ENCODE results near the gene COMT.

COMT gene

DNA sequence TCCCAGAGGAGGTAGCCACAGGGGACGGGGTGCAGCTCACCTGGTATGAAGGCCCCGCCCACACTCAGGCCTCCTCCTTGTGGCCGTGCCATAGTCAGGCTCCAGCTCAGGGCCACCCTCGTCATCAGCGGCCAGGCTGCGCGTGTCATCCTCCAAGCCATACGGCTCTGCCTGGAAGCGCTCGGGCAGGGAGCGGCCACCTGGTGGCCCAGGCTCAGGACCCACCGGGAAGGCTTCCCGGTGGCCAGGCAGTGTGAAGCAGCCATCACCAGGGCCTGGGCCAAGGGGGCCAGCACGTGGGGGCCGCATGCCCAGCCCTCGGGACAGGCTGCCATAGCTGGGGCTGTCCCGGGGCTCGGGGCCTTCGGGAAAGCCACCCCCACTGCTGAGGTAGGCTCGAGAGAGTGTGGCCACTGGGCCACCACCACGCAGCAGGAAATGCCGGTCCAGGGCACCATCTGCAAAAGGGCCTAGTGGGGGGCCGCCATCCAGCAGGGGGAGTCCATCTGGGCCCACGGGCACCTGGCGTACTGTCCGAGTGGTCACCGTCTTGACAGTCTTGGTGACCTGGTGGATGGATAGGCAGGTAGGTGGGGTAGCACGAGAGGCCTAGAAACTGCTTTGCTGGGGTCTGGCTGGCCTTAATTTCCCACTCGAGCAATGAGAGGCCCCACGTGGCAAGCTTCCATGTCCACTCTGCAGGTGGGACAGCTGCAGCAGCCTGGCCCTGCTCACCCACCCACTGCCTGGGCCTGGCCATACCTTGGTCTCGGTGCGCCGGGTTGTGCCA is 39.8 kb downstream of the COMT start:
- H3K27ac ChIP-seq (ENCODE audit: low read depth, low read length): no peak overlapping the region
- H3K4me3 ChIP-seq (ENCODE audit: low read depth, low read length): no peak overlapping the region
- no peaks in the 10 kb centered on the region for H3K9me3 ChIP-seq (ENCODE audit: control insufficient read depth, insufficient read depth, low read length)
- H3K36me3 ChIP-seq (ENCODE audit: control insufficient read depth, insufficient read depth, low read length): peaks cover 40% of the 10 kb centered on the region
- H3K9ac ChIP-seq (ENCODE audit: low read depth, low read length): no peak overlapping the region
- H3K4me1 ChIP-seq (ENCODE audit: control insufficient read depth, insufficient read depth, low read length): peaks cover 5% of the 10 kb centered on the region; the same call in 1 of the 2 replicates
- H3K27me3 ChIP-seq (ENCODE audit: control insufficient read depth, insufficient read depth, low read length): no peaks in the 10 kb centered on the region

DNA sequence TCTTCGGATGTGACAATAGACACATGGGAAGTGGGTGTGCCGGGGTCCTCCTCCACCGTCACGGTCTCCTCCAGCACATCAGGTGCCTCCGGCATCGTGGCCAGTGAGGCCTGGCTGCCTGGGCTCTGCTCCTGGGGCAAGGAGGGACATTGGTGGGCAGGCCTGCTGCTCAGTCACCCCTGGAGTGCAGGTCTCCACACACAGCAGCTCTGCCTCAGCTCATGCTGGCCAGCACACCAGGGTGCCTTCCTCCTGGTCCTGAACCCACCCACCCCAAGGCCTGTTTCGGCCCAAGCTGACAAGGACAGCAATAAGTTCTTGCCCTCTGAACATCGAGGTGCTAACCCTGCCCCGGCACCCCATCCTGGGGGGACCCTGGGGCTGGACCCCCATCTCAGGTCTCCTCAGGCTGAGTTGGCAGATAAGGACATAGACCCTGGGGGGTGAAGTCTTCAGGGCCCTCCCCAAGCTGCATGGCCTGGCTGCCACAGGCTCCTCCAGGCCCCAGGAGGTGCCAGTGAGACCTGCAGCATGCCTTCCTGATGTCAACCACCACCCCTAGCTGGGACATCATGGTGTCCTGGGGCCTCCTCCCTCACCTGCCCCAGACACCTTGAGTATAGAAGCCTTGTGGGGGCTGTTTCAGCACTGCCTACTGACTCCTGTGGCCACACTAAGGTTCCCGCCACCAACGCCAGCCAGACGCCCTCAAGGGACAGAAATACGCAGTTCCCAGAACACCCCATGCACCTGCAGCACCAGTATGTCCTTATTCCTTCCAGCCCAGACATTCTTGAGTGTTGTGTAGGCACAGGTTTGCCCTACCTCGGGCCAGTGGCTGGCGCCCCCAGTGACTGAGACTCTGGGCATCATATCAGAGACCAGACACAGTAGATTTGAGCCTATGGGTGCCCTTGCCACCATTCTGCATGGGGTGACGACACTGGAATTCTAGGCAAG is 40.7 kb downstream of the COMT start:
- no peak overlapping the region for H3K27ac ChIP-seq (ENCODE audit: low read depth, low read length)
- peaks cover 5% of the 10 kb centered on the region; the same call in 1 of the 2 replicates for H3K4me1 ChIP-seq (ENCODE audit: control insufficient read depth, insufficient read depth, low read length)
- H3K27me3 ChIP-seq (ENCODE audit: control insufficient read depth, insufficient read depth, low read length): no peaks in the 10 kb centered on the region
- H3K36me3 ChIP-seq (ENCODE audit: control insufficient read depth, insufficient read depth, low read length): peaks cover 40% of the 10 kb centered on the region
- no peak overlapping the region for H3K9ac ChIP-seq (ENCODE audit: low read depth, low read length)
- no peak overlapping the region for H3K4me3 ChIP-seq (ENCODE audit: low read depth, low read length)
- H3K9me3 ChIP-seq (ENCODE audit: control insufficient read depth, insufficient read depth, low read length): no peaks in the 10 kb centered on the region

DNA sequence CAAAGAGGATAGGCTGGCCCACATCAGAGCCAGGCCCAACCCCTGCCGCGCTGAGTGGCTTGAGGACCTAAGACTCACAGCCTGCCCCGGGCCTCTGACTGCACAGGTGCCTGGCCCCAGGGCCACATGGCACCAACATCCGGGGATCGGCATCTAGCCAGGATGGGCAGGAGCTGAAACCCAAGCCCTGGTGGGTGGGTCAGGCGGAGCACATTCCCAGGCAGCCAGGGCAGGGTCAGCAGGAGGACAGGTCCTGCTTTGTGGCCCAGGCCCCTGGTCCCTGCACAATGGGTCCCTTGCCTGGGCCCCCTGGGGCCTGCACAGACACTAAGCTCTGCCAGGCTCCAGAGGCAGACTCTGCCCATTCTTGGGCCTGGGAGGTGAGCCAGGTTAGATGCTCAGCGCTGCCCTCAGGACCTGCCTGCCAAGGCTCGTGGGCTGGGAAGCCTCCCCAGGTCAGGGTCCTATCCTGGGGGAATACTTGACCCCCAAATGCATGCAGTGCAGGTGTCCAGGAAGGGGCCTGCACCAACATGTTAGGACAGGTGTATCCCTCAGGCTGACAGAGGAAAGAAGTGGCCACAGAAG is 41.5 kb downstream of the COMT start:
- no peaks in the 10 kb centered on the region for H3K9me3 ChIP-seq (ENCODE audit: control insufficient read depth, insufficient read depth, low read length)
- H3K9ac ChIP-seq (ENCODE audit: low read depth, low read length): no peak overlapping the region

DNA sequence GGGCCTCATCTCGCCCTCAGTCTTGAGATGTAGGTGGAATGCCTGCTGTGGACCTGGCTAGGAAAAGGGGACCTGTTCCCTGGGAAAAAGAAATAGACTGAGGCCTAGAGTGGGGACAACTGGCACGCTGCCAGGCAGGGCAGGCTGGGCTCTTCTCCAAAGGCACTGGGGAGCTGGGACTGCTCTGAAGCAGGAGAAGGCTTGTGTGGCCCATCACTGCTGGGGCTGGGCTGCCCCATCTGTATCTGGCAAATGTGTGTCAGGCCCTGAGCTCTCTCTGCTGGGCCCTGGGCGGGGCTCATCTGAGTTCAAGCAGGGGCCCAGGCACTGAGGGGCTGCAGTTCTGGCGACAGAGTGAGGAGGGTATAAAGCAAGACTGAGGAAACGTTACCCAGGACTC is 42.2 kb downstream of the COMT start:
- peaks cover 26% of the 10 kb centered on the region for H3K36me3 ChIP-seq (ENCODE audit: control insufficient read depth, insufficient read depth, low read length)
- H3K27me3 ChIP-seq (ENCODE audit: control insufficient read depth, insufficient read depth, low read length): no peaks in the 10 kb centered on the region
- no peaks in the 10 kb centered on the region for H3K9me3 ChIP-seq (ENCODE audit: control insufficient read depth, insufficient read depth, low read length)
- H3K4me3 ChIP-seq (ENCODE audit: low read depth, low read length): no peak overlapping the region
- H3K9ac ChIP-seq (ENCODE audit: low read depth, low read length): no peak overlapping the region
- H3K4me1 ChIP-seq (ENCODE audit: control insufficient read depth, insufficient read depth, low read length): peaks cover 8% of the 10 kb centered on the region; the same call in 1 of the 2 replicates
- peak overlapping the region; percentile 10 for H3K27ac ChIP-seq (ENCODE audit: low read depth, low read length)

More for the DNA sequence above, 41.5 kb downstream of the COMT start:
- Histone ChIP-seq H3K27ac (ENCODE audit: low read depth, low read length) (no peak overlapping the region), H3K36me3 (ENCODE audit: control insufficient read depth, insufficient read depth, low read length) (peaks cover 33% of the 10 kb centered on the region), H3K4me1 (ENCODE audit: control insufficient read depth, insufficient read depth, low read length) (peaks cover 8% of the 10 kb centered on the region; the same call in 1 of the 2 replicates), H3K4me3 (ENCODE audit: low read depth, low read length) (no peak overlapping the region), H3K27me3 (ENCODE audit: control insufficient read depth, insufficient read depth, low read length) (no peaks in the 10 kb centered on the region)

DNA sequence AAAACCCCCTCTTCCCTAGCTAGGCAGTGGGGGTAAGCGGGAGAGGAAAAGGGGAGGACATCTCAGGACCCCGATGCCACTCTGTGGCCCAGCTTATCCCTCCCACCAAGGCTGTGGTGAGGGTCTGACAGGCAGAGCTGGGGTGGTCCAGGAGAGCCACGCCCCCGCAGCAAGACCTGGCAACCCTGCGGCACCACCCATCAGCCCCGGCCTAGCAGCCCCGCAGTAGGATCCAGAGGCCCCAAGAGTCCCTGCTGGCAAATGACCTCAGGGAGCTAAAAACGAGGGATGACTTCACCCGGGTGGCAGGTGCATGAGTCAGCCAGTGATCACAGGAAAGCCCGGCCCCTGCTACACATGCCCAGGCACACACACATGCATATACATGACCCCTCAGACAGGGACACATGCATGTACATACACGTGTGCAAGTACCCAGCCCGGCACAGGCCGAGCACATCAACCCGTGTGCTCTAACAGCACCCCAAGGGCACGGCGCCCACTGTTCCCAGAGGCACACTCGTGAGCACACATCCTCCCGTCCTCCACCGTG is 42.7 kb downstream of the COMT start:
- H3K9ac ChIP-seq (ENCODE audit: low read depth, low read length): no peak overlapping the region
- peaks cover 8% of the 10 kb centered on the region; the same call in 1 of the 2 replicates for H3K4me1 ChIP-seq (ENCODE audit: control insufficient read depth, insufficient read depth, low read length)
- no peaks in the 10 kb centered on the region for H3K9me3 ChIP-seq (ENCODE audit: control insufficient read depth, insufficient read depth, low read length)
- no peak overlapping the region for H3K4me3 ChIP-seq (ENCODE audit: low read depth, low read length)
- peak overlapping the region; percentile 10 for H3K27ac ChIP-seq (ENCODE audit: low read depth, low read length)
- H3K27me3 ChIP-seq (ENCODE audit: control insufficient read depth, insufficient read depth, low read length): no peaks in the 10 kb centered on the region
- peaks cover 21% of the 10 kb centered on the region for H3K36me3 ChIP-seq (ENCODE audit: control insufficient read depth, insufficient read depth, low read length)

DNA sequence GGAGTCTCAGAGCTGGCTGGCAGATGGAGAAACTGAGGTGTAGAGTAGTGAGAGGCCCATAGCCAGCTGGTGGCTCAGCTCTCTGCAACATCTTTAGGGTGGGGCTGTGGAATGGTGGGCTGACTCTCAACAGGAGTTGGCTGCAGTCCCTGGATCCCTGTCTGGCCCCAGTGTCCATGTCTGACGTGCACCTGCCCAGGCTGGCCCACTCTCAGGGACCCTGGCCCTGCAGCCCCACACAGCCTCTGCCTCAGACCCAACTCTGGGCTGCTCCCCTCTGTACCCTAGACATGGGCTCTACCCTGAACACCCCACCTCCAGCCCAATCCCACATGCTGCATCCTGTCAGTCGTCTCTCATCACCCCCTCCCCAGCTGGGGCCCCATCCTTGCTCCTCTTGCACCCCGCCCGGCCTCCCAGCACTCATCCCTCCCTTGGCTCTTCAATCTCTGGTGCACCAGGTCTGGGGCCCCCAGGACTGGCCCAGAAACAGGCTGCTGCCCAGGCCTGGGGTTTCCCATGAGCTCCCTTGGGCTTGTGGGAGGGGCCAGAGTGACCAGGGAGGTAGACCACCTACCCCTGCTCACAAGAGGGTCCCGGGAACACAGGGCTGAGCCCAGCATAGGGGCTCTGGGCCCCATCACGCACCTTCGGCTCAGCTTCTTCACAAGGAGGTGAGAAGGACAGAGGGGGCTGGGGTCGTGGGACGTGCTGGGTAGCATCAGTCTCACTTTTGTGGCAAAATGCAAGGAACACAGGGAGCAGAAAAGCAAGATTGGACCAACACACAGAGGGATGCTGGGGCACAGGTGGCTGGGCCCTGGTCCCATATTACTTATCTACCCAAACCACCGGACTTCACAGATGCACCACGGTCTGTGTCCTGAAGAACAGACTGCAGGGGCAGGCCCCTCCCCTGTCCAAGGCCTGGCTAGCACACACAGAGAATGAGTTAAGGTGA is 43.6 kb downstream of the COMT start:
- Histone ChIP-seq H3K36me3 (ENCODE audit: control insufficient read depth, insufficient read depth, low read length) (peaks cover 13% of the 10 kb centered on the region), H3K27me3 (ENCODE audit: control insufficient read depth, insufficient read depth, low read length) (no peaks in the 10 kb centered on the region), H3K27ac (ENCODE audit: low read depth, low read length) (no peak overlapping the region), H3K9ac (ENCODE audit: low read depth, low read length) (no peak overlapping the region), H3K9me3 (ENCODE audit: control insufficient read depth, insufficient read depth, low read length) (no peaks in the 10 kb centered on the region), H3K4me3 (ENCODE audit: low read depth, low read length) (no peak overlapping the region), H3K4me1 (ENCODE audit: control insufficient read depth, insufficient read depth, low read length) (peaks cover 8% of the 10 kb centered on the region; the same call in 1 of the 2 replicates)

DNA sequence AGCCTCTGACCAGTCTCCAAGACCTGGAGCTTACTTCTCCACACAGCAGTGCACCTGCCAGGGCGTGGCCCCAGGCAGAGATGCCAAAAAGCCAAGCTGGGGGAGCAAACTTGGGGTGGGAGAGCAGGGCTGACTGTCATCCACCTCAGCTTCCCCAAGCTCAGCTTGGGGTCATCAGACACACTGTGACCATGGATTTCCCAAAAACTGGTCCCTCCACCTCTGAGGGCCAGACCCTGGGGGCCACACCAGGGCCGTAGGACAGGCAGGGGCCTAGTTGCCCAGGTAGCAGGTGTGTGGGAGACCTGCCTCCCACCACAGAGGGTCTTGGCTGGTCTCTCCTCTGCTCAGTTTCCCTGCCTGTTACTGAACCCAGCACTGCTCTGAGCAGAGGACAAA is 44.4 kb downstream of the COMT start:
- Histone ChIP-seq H3K9ac (ENCODE audit: low read depth, low read length) (no peak overlapping the region), H3K4me1 (ENCODE audit: control insufficient read depth, insufficient read depth, low read length) (peaks cover 8% of the 10 kb centered on the region; the same call in 1 of the 2 replicates), H3K4me3 (ENCODE audit: low read depth, low read length) (peak overlapping the region; percentile 82), H3K27me3 (ENCODE audit: control insufficient read depth, insufficient read depth, low read length) (no peaks in the 10 kb centered on the region), H3K36me3 (ENCODE audit: control insufficient read depth, insufficient read depth, low read length) (peaks cover 8% of the 10 kb centered on the region; the same call in 1 of the 2 replicates), H3K27ac (ENCODE audit: low read depth, low read length) (no peak overlapping the region), H3K9me3 (ENCODE audit: control insufficient read depth, insufficient read depth, low read length) (no peaks in the 10 kb centered on the region)

DNA sequence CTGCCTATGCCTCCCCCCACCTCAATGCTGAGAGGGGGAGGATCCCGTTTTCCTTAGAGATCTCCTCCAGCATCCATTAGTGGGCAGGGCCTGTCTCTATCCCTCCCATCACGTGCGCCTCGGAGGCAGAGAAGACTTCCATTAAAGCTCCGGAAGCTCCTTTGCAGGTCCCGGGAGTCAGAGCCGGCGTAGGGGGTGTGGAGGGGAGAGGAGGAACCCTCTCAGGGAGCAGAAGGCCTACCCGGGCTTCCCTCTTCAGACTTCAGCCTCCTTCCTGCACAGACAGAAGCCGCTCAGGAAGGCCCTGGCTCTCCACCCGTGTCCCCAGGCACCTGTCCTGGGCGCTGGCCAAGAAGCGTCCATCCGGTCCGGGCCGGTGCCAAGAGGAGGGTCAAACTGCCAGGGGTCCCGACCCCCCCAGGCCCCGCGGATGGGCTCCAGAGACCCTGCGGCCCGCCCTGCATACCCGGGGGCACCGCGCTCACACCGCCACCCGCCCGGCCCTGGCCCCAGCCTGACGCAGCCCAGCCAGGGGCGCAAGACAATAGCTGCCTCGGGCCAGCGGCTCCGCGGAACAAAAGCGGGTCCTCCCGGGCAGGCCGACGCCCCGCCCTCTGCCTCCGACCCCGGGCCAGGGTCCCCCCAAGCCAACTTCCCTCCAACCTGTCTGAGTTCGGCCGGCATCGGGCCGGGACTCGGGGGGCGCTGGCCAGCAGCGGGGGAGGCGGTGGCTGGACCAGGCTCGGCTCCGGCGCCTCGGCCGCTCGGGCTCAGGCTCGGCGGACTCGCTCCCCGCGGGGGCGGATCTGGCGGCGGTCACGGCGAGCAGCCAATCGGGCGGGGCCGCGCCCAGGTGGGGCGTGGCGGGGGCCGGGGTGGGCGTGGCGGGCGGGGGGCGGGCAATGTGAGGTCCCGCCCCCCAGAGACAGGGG is 45.1 kb downstream of the COMT start:
- peak overlapping the region; percentile 70; the same call in 1 of the 2 replicates for H3K9ac ChIP-seq (ENCODE audit: low read depth, low read length)
- H3K27ac ChIP-seq (ENCODE audit: low read depth, low read length): peak overlapping the region; percentile 71
- peaks cover 8% of the 10 kb centered on the region; the same call in 1 of the 2 replicates for H3K4me1 ChIP-seq (ENCODE audit: control insufficient read depth, insufficient read depth, low read length)

More for the DNA sequence above, 45.1 kb downstream of the COMT start:
- Histone ChIP-seq H3K36me3 (ENCODE audit: control insufficient read depth, insufficient read depth, low read length) (0 out of 2 replicates have a peak, but pooled peaks cover 3% of the 10 kb centered on the region), H3K27me3 (ENCODE audit: control insufficient read depth, insufficient read depth, low read length) (no peaks in the 10 kb centered on the region), H3K9me3 (ENCODE audit: control insufficient read depth, insufficient read depth, low read length) (no peaks in the 10 kb centered on the region), H3K4me3 (ENCODE audit: low read depth, low read length) (peak overlapping the region; percentile 82)
